AG09319 (cell line): ENCODE data around the gene CR1.
"Not testable (repeated sequence)": the region's sequence is repeated elsewhere in the genome, so short reads cannot be mapped to it uniquely, and the experiment has no call there.

Experiments
- DNase-seq: peaks from one replicate; pipeline ENCODE4 v3.0.0-alpha.2; 2010; ENCODE audit warnings: low read depth; ENCODE audit errors: extremely low read depth
- TF ChIP-seq, protein P1 (sequence below): IDR thresholded peaks from 2 replicates; pipeline ENCODE4 v1.5.1; 2011; ENCODE audit warnings: low read depth, mild to moderate bottlenecking, inconsistent platforms, low read length, moderate library complexity

CR1 gene

DNA sequence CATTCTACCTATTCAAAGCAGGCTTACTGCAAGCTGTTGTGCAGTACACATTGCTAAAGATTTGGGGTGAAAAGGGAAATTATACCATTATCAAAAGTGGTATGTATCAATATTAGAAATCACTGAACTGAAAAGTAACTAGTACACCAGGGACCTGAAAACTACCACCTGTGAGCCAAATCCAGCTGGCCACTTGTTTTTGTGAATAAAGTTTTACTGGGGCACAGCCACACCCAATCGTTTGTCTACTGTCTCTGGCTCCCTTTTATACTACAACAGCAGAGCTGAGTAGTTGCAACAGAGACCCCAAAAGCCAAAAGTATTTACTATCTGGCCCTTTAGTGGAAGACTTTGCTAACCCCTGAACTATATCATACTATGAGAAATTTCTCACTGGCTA lies 135.2 kb downstream of the CR1 start:
- TF ChIP-seq, protein P1, sequence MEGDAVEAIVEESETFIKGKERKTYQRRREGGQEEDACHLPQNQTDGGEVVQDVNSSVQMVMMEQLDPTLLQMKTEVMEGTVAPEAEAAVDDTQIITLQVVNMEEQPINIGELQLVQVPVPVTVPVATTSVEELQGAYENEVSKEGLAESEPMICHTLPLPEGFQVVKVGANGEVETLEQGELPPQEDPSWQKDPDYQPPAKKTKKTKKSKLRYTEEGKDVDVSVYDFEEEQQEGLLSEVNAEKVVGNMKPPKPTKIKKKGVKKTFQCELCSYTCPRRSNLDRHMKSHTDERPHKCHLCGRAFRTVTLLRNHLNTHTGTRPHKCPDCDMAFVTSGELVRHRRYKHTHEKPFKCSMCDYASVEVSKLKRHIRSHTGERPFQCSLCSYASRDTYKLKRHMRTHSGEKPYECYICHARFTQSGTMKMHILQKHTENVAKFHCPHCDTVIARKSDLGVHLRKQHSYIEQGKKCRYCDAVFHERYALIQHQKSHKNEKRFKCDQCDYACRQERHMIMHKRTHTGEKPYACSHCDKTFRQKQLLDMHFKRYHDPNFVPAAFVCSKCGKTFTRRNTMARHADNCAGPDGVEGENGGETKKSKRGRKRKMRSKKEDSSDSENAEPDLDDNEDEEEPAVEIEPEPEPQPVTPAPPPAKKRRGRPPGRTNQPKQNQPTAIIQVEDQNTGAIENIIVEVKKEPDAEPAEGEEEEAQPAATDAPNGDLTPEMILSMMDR, result no peak
- no peak for DNase-seq

DNA sequence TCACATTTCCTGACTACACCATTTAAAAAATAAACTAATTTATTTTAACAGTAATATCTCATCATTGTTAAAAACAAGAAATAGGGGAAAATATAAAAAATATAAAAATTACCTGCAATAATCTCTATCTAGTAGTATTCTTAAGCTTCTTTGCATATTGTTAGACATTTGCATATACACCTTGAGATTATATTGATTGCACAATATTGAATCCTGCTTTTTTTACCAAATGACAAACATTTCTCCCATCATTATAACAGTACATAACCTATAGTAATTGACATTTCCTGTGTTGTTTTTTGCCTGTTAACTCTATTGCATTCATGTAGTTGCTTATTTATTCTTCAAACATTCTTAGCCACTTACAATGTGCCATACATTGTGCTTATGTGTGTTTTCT lies 137.3 kb downstream of the CR1 start:
- TF ChIP-seq, protein P1, result no peak
- DNase-seq, result no peak

DNA sequence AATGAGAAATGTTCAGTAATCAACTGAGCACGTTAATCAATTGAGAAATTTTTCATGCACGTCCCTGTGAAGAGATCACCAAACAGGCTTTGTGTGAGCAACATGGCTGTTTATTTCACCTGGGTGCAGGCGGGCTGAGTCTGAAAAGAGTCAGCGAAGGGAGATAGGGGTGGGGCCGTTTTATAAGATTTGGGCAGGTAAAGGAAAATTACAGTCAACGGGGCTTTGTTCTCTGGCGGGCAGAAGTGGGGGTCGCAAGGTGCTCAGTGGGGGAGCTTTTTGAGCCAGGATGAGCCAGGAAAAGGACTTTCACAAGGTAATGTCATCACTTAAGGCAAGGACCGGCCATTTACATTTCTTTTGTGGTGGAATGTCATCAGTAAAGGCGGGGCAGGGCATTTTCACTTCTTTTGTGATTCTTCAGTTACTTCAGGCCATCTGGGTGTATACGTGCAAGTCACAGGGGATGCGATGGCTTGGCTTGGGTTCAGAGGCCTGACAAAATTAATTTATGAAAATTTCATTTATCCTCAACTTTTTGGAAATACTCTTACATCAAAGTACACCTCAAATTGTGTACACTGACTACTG lies 137.8 kb downstream of the CR1 start:
- not testable (repeated sequence) for DNase-seq

DNA sequence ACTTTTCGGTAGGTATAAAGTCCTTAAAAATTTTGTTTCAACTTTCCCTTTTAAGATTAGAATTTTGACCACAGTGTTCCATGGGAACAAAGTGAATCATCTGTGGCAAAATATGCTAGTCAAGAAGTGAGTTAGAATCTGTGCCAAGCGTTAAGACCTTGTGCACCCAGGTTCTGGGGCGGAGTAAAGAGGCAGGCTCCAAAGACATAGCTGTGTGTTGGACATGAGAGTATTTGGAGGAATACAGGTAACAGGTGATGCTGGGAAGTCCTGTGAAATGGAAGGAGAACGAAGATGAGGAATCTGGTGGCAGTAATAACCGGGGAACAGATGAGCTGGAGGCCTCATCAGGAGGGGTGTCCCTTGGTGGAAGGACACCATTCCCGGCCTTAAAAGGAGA lies 138.3 kb downstream of the CR1 start:
- not testable (repeated sequence) for DNase-seq

DNA sequence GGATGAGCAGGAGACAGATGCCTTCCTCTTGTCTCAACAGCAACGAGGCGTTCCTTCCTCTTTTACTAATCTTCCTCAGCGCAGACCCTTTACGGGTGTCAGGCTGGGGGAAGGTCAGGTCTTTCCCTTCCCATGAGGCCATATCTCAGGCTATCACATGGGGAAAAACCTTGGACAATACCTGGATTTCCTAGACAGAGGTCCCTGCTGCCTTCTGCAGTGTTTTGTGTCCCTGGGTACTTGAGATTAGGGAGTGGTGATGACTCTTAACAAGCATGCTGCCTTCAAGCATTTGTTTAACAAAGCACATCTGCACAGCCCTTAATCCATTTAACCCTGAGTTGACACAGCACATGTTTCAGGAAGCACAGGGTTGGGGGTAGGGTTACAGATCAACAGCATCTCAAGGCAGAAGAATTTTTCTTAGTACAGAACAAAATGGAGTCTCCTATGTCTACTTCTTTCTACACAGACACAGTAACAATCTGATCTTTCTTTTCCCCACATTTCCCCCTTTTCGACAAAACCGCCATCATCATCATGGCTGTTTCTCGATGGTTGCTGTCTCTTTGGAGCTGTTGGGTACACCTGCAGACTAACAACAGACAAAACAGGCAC lies 139.7 kb downstream of the CR1 start:
- not testable (repeated sequence) for DNase-seq

DNA sequence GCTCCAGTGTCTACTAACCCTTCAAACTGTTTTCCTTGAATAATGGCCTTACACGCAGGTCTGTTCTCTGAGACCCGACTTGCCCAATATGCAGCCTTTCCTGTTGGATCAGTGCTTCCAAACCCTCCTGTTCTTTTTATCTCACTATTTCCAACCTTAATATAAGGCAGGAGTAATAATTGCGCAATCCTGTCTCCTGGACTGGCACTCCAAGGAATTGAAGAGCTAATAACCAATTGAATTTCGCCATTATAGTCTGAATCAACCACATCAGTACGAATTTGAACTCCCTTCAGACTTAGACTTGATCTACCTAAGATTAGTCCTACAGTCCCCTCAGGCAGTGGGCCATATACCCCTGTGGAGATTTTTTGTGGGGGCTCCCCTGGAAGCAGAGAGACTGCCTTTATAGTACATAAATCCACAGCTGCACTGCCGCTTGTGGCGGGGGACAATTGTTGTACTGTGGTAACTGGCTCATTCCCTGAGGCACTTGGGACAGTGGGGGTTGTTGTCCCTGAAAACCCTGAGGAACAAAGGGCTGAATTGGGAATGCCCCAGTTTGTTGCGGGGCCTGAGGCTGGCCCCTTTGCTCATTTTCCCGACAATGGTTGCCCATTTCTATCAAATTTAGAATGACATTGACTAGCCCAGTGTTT lies 142.7 kb downstream of the CR1 start:
- not testable (repeated sequence) for DNase-seq

DNA sequence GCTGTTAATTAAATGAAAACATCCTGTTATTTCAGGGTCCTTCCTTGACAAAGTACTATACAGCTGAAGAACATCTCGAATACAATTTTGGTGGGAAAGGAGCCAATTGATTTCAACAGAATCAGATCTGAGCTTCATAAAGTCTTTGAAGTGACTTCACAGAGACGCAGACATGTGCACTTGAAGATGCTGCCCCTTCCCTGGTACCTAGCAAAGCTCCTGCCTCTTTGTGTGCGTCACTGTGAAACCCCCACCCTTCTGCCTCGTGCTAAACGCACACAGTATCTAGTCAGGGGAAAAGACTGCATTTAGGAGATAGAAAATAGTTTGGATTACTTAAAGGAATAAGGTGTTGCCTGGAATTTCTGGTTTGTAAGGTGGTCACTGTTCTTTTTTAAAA lies 143.4 kb downstream of the CR1 start:
- not testable (repeated sequence) for DNase-seq

DNA sequence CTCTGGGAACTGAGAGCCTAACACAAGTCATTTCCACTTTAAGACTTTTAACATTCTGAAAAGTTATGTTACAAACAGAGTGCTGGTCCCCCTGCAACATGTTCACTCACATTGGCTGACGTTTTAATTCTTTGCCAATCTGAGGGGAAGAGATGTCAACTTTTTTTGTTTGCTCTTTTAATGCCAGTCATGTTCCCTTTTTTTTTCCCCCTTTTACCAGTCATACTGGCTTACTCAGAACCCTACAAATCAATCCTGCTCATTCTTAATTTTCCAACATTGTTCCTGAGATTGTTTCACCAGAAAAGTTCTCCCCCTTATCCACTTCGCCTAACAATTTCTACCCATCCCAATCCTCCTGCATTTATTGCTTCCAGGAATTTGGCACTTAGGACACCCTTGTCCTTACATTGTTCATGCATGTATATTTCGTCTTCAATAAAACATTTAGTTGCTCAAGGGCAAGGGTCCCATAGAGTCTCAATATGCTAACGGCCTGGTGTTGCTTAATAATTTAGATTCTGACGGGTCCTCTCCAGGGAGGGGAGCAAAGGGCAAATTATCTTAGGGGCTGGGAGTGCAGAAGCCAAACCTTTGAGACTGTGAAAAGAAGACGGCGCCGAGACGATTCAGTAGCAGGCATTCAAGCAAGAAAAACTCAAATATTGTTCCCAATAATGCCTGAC lies 148.4 kb downstream of the CR1 start:
- no peak for DNase-seq
- TF ChIP-seq, protein P1, result no peak

DNA sequence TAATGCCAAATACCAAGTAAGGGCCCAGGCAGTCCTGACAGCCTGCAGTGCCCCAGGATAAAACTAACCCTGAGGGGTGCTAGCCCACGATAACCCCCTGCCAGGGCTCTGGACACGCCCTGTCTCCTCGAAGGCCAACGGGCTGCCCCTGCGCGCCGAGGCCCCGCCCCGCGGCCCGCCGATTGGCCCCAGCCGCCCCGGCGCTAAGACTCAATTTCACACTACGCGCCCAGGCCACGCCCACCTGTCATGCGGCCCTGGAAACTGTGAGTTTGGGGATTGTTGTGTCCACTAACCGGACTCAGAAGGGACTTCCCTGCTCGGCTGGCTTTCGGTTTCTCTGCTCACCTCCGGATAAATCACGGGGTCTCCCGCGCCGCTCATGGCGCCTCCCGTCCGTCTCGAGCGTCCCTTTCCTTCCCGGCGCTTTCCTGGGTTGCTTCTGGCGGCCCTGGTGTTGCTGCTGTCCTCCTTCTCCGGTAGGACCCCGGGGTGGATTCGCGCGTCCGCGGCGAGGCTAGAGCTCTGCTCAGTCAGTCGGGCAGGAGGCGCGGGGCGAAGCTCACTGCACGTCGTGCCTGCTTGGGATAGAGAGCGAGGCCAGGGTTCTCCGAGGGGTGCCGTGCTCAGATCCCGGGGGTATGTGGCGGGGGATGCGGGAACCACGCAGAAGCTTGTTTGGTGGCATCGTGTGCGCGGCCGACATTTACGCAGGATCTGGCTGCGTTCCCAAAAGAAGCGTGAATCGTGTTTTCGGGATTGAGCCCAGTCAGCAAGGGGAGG lies 149.1 kb downstream of the CR1 start, which contains the start of gene CR1L:
Gene CR1L (plus strand): TSS at position 282 of the 783 bp plus-strand sequence. CDS start 101 bp downstream, at position 383.
- TF ChIP-seq, protein P1, result no peak
- DNase-seq, result no peak
